Panc1 (cell line): ENCODE measurements around the gene SGSH. TPM values are rescaled to one million over a fixed set of nuclear protein-coding genes. Genes with fewer than 3 reads are reported as not detected.

Experiments used
- ATAC-seq: fragments of 200-7000 bp; cut with Tn5 transposase; 2 replicates; pipeline ENCODE4 v1.9.1; 2020; ENCODE audit warnings: mild to moderate bottlenecking, moderate library complexity
- BruUV-seq: library from RNA; stranded (reverse); fragments of 400-500 nt; replicated peaks from 2 replicates; lab custom pipeline; 2021; lab: Mats Ljungman, UMichigan
- CTCF ChIA-PET: fragments of 300-600 bp; sonication (Branson Sonifier 250); formaldehyde crosslinking; loops from one replicate; lab custom pipeline; 2022; ENCODE audit warnings: antibody characterized with exemption; lab: Charles Lee
- POLR2A ChIA-PET: fragments of 300-600 bp; sonication (Branson Sonifier 250); formaldehyde crosslinking; loops from one replicate; lab custom pipeline; 2022; ENCODE audit warnings: antibody characterized with exemption; lab: Charles Lee
- DNase-seq: peaks from one replicate; pipeline ENCODE4 v3.0.0-alpha.2; 2010; ENCODE audit warnings: low read depth, low spot score
- H3K27ac ChIP-seq: 2 replicates; pipeline ENCODE4 v1.5.1; 2011; ENCODE audit warnings: mild to moderate bottlenecking, low read length, inconsistent platforms
- H3K27me3 ChIP-seq: fragments of 200-500 bp; sonication (Bioruptor generic); 2 replicates; pipeline ENCODE4 v1.6.0; 2014; ENCODE audit warnings: low read length, inconsistent platforms; ENCODE audit not compliant: control insufficient read depth, insufficient read depth
- H3K36me3 ChIP-seq: fragments of 200-500 bp; sonication (Bioruptor generic); 2 replicates; pipeline ENCODE4 v1.5.1; 2014; ENCODE audit warnings: inconsistent platforms, mild to moderate bottlenecking, low read length, moderate library complexity; ENCODE audit not compliant: control insufficient read depth, insufficient read depth
- H3K4me1 ChIP-seq: 2 replicates; pipeline ENCODE4 v1.5.1; 2011; ENCODE audit warnings: inconsistent platforms, mild to moderate bottlenecking, low read length, moderate library complexity; ENCODE audit not compliant: control insufficient read depth, insufficient read depth
- H3K4me3 ChIP-seq, 2 experiments: 2 replicates each; pipeline ENCODE4 v1.5.1; 2011 to 2012; ENCODE audit warnings: low read depth in 2 of 2, low read length in 2 of 2, mild to moderate bottlenecking in 2 of 2, inconsistent platforms in 1 of 2, moderate library complexity in 1 of 2
- H3K9me3 ChIP-seq: fragments of 200-500 bp; sonication (Bioruptor generic); 2 replicates; pipeline ENCODE4 v1.5.1; 2014; ENCODE audit warnings: low read depth, mild to moderate bottlenecking, inconsistent platforms, low read length, moderate library complexity; ENCODE audit not compliant: control insufficient read depth, insufficient read depth
- POLR2AphosphoS5 ChIP-seq: IDR thresholded peaks from 2 replicates; pipeline ENCODE4 v1.6.1; 2012; ENCODE audit warnings: mild to moderate bottlenecking, low read depth, low read length, moderate library complexity
- SIN3A ChIP-seq: IDR thresholded peaks from 2 replicates; pipeline ENCODE4 v1.6.1; 2012; ENCODE audit warnings: low read depth, mild to moderate bottlenecking, low read length, moderate library complexity, borderline replicate concordance; ENCODE audit not compliant: insufficient read depth
- TCF7L2 ChIP-seq: IDR thresholded peaks from 2 replicates; pipeline ENCODE4 v1.6.1; 2011; ENCODE audit warnings: mild to moderate bottlenecking, low read depth, low read length, inconsistent platforms
- in situ Hi-C: cut with HindIII; loops from 2 replicates; pipeline ENCODE4 v1.10.0; 2016; ENCODE audit warnings: low sequenced_read_pairs, low pct_unique_long_range_greater_than_20kb
- intact Hi-C: fragments of 100-400 bp; cut with micrococcal nuclease; formaldehyde crosslinking; loops from one replicate; pipeline ENCODE4 v1.10.0; 2022; ENCODE audit not compliant: unreplicated experiment
- total RNA-seq: library from RNA; stranded (reverse); gene quantifications from one replicate; pipeline ENCODE4 v1.2.1, GENCODE V29; 2021; ENCODE audit not compliant: unreplicated experiment
- TF ChIP-seq, protein P1 (sequence below), 2 experiments: IDR thresholded peaks; 2 replicates each; pipeline ENCODE4 v1.6.1; 2011 to 2012; ENCODE audit warnings: low read depth in 2 of 2, control low read depth in 1 of 2, low read length in 1 of 2, mild to moderate bottlenecking in 1 of 2, moderate library complexity in 1 of 2; ENCODE audit not compliant: insufficient read depth in 1 of 2
- TF ChIP-seq, protein P2 (sequence below): fragments of 450-650 bp; IDR thresholded peaks from 2 replicates; pipeline ENCODE4 v1.5.1; 2017; ENCODE audit warnings: mild to moderate bottlenecking

The SGSH gene
- total RNA-seq, 1 experiment from 2014 or later = 70.2 TPM

DNA sequence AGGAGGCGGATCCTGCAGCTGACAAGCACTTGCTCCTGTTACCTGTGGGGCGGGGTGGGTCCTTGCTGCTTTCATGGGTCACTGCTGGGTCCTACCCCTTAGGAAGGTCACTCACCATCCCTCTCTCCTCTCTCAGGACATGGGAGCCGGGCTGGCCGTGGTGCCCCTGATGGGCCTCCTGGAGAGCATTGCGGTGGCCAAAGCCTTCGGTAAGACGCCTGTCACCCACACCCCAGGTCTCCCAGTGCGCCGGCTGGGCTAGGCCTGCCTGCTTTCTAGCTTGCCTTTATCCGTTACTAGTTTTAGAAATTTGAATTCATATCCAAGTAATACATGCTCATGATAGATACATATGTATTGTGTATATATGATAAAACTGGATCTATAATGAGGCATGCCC lies 17.3 kb upstream of the SGSH start:
- H3K4me3 ChIP-seq = no peak overlapping the region
- no peaks in the 10 kb centered on the region for H3K4me1 ChIP-seq
- POLR2A ChIA-PET = interaction anchor here (0.6 kb wide), 1 partner anchor 461 kb away, joined by 3 read pairs; no protein-coding TSS in a partner anchor
- in situ Hi-C loops (no loop called here), intact Hi-C loops (no loop called here)
- BruUV-seq = no TSS peak
- CTCF ChIA-PET = no interaction called here
- DNase-seq = no peak
- no peak for ATAC-seq
- TF ChIP-seq, protein P1, sequence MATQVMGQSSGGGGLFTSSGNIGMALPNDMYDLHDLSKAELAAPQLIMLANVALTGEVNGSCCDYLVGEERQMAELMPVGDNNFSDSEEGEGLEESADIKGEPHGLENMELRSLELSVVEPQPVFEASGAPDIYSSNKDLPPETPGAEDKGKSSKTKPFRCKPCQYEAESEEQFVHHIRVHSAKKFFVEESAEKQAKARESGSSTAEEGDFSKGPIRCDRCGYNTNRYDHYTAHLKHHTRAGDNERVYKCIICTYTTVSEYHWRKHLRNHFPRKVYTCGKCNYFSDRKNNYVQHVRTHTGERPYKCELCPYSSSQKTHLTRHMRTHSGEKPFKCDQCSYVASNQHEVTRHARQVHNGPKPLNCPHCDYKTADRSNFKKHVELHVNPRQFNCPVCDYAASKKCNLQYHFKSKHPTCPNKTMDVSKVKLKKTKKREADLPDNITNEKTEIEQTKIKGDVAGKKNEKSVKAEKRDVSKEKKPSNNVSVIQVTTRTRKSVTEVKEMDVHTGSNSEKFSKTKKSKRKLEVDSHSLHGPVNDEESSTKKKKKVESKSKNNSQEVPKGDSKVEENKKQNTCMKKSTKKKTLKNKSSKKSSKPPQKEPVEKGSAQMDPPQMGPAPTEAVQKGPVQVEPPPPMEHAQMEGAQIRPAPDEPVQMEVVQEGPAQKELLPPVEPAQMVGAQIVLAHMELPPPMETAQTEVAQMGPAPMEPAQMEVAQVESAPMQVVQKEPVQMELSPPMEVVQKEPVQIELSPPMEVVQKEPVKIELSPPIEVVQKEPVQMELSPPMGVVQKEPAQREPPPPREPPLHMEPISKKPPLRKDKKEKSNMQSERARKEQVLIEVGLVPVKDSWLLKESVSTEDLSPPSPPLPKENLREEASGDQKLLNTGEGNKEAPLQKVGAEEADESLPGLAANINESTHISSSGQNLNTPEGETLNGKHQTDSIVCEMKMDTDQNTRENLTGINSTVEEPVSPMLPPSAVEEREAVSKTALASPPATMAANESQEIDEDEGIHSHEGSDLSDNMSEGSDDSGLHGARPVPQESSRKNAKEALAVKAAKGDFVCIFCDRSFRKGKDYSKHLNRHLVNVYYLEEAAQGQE (IDR thresholded peaks at IDR 0.05; ENCODE audit: insufficient read depth in 1 of 2, low read depth in 2 of 2, low read length in 1 of 2) = no peak
- TF ChIP-seq SIN3A (no peak), POLR2AphosphoS5 (no peak), TCF7L2 (no peak)
- TF ChIP-seq, protein P2, sequence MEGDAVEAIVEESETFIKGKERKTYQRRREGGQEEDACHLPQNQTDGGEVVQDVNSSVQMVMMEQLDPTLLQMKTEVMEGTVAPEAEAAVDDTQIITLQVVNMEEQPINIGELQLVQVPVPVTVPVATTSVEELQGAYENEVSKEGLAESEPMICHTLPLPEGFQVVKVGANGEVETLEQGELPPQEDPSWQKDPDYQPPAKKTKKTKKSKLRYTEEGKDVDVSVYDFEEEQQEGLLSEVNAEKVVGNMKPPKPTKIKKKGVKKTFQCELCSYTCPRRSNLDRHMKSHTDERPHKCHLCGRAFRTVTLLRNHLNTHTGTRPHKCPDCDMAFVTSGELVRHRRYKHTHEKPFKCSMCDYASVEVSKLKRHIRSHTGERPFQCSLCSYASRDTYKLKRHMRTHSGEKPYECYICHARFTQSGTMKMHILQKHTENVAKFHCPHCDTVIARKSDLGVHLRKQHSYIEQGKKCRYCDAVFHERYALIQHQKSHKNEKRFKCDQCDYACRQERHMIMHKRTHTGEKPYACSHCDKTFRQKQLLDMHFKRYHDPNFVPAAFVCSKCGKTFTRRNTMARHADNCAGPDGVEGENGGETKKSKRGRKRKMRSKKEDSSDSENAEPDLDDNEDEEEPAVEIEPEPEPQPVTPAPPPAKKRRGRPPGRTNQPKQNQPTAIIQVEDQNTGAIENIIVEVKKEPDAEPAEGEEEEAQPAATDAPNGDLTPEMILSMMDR = no peak
- H3K36me3 ChIP-seq = 0 out of 2 replicates have a peak, but pooled peaks cover 2% of the 10 kb centered on the region
- no peak overlapping the region for H3K27ac ChIP-seq
- no peaks in the 10 kb centered on the region for H3K27me3 ChIP-seq
- H3K9me3 ChIP-seq = peaks cover 8% of the 10 kb centered on the region; the same call in 1 of the 2 replicates

DNA sequence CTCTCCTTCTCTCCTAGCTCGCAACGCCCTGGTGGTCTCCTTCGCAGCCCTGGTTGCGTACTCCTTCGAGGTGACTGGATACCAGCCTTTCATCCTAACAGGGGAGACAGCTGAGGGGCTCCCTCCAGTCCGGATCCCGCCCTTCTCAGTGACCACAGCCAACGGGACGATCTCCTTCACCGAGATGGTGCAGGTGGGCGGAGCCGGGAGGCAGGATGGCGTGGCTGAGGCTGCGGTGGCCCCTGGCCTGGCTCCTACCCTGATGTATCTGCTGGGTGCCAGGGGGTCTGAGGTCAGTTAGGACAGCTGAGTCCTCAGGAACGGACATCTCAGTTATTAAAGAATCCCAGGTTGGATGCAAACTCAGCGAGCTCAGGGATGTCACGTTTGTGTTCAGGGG lies 16.8 kb upstream of the SGSH start:
- Histone ChIP-seq H3K27ac (no peak overlapping the region), H3K4me1 (no peaks in the 10 kb centered on the region), H3K4me3 (no peak overlapping the region), H3K36me3 (0 out of 2 replicates have a peak, but pooled peaks cover 2% of the 10 kb centered on the region), H3K27me3 (no peaks in the 10 kb centered on the region), H3K9me3 (peaks cover 10% of the 10 kb centered on the region; the same call in 1 of the 2 replicates)
- BruUV-seq = no TSS peak
- TF ChIP-seq, protein P1 (IDR thresholded peaks at IDR 0.05; ENCODE audit: insufficient read depth in 1 of 2, low read depth in 2 of 2, low read length in 1 of 2) = no peak
- TF ChIP-seq, protein P2 = no peak
- TF ChIP-seq TCF7L2 = no peak
- no peak for TF ChIP-seq POLR2AphosphoS5
- TF ChIP-seq SIN3A = no peak
- ChIA-PET POLR2A (interaction anchor here (0.6 kb wide), 1 partner anchor 461 kb away, joined by 3 read pairs; no protein-coding TSS in a partner anchor), CTCF (no interaction called here)
- in situ Hi-C loops = no loop called here
- no peak for ATAC-seq
- intact Hi-C loops = no loop called here
- no peak for DNase-seq
